ENCODE data around the gene IQSEC1. TPM values are rescaled to one million over a fixed set of nuclear protein-coding genes. Genes with fewer than 3 reads are reported as not detected.

IQSEC1 gene
- total RNA-seq, 1 donor: 135 TPM

DNA sequence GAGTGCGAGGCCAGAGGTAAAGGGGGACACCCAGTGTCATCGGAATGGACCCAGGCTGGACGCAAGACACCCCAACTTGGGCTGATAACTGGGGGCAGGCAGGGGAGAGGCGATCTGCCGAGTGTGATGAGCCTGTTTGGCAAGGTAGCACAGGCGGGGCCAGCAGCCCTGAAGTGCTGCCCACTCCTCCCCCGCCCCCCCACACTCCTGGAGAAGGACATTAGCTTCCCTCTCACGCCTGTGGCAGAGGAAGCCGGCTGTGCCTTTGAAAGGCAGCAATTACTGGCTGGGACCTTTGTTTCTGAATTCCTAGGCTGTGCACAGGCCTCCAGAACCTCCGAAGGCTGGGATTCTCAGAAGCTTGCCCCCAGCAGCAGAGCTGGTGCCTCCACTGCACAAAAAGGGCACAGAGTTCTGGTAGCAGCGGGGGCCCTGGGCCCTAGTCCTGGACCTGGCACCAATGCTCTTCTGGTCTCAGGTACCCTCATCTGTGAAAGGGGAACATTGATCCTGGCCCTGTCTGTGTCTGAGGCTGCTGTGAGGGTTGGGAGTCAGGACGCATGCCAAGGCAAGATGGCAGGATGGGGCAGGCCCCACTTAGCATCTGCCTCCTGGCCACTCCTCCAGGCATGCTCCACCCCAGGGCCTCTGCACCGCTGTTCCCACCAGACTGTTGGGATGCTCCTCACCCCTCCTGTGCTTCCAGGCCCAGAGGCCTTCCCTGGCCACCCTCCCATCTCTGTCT lies 28.6 kb downstream of the IQSEC1 start:
- Histone ChIP-seq H3K27me3 (ENCODE audit: insufficient read depth, low read length) (no peaks in the 10 kb centered on the region), H3K4me1 (ENCODE audit: insufficient read depth, low read length) (peaks cover 45% of the 10 kb centered on the region), H3K9me3 (ENCODE audit: low read depth, low read length) (no peaks in the 10 kb centered on the region), H3K4me3 (ENCODE audit: low read length) (no peak overlapping the region)

DNA sequence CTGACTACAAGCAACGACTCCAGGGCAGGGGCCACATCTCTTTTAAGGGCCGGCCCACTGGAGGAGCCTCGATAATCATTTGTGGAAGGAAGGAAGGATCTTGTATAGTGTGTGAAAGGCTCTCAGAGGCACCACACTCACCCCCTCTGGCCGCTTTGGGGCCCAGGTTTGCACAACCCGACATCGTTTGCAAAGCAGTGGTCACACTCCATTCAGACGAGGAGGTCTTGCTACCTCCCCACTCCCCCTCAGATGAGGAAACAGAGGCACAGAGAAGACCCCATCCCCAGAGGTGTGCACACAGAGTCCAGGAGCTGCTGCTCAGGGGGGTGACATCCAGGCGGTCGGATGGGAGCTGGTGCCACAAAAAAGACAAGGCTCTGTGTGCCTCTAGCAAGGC lies 29.6 kb downstream of the IQSEC1 start:
- Histone ChIP-seq H3K9me3 (ENCODE audit: low read depth, low read length) (no peaks in the 10 kb centered on the region), H3K4me1 (ENCODE audit: insufficient read depth, low read length) (peaks cover 45% of the 10 kb centered on the region), H3K4me3 (ENCODE audit: low read length) (no peak overlapping the region), H3K27me3 (ENCODE audit: insufficient read depth, low read length) (no peaks in the 10 kb centered on the region)

DNA sequence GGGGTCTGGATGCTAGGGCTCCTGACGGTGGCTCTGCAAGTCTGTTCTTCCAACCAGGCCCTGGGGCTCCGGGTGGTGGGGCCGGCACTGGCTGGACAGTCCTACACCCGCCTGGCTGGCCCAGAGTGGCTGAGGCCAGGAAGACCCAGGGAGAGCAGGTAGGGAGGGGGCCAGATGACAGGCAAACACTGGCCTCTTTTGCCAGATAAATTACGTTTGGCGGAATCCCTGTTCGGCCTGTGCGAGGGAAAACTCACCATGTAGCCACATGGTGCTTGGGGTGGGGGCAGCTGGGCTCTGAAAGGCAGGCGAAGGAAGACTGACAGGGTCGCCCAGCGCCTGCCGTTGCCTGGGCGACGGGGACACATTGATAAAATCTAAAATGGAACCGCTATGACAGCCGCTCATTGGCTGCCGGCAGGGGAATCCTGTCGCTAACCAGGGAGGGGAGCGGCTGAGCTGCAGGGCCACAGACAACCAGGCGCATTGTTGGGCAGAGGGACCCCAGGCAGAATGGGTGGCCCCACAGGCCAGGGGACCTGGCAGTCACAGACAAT lies 30.4 kb downstream of the IQSEC1 start:
- Histone ChIP-seq H3K9me3 (ENCODE audit: low read depth, low read length) (no peaks in the 10 kb centered on the region), H3K4me3 (ENCODE audit: low read length) (no peak overlapping the region), H3K27me3 (ENCODE audit: insufficient read depth, low read length) (no peaks in the 10 kb centered on the region), H3K4me1 (ENCODE audit: insufficient read depth, low read length) (peaks cover 45% of the 10 kb centered on the region)

DNA sequence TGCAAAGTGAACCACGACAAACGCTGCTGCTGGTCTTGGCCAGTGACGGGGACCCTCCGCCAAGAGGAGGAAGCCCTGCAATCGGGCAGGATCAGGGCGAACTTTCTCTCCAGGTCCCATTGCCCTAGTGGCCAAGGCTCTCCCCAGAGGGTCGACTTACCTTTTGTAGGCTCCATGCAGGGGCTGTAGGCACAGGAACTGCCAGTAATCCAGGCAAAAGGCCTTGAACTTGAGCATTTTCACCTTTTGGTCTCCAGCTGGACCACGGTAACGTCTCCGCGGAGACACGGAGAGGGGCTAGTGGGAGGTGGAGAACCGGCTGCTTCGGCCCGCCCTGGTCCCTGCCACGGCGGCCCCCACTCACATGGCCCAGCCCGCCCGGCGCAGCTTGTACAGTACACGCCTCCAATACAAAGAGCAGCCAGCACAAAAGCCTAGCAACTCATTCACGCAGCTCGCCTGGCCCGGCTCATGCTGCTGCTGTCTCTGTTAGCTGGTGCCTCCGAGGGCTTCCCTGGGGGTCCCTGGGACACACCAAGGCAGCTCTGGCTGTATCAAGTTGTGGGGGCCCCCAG lies 31.0 kb downstream of the IQSEC1 start:
- no peaks in the 10 kb centered on the region for H3K27me3 ChIP-seq (ENCODE audit: insufficient read depth, low read length)
- peaks cover 41% of the 10 kb centered on the region for H3K4me1 ChIP-seq (ENCODE audit: insufficient read depth, low read length)
- no peaks in the 10 kb centered on the region for H3K9me3 ChIP-seq (ENCODE audit: low read depth, low read length)
- H3K4me3 ChIP-seq (ENCODE audit: low read length): no peak overlapping the region

DNA sequence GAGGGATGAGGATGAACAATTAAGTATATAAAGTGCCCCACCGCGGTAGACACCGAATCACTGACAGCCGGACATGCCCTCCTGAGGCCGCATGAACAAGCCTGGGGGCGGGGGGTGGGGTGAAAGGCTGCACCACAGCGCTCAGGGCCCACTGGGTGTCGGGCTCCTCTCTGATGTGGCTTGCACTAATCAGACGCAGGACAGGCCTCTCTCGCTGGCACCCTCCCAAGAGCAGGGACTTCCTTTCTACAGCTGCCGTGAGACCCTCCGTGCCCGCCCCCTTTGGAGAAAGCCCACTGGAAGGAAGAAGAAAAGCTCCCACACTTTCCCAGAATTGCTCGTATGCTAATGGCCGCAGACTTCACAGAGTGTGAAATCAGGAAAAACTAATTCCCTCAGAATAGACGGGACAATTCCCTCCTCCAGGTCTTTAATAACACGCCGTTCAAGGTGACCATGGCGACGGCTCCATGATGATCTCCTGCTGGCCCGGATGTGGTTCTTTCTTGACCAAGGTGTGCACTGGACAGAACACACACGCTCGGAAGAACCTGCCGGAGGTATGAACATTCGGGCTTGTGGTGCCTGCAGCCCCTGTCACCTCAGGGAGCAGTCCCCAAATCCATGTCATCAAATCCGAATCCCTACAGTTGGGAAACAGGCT lies 32.0 kb downstream of the IQSEC1 start:
- Histone ChIP-seq H3K9me3 (ENCODE audit: low read depth, low read length) (no peaks in the 10 kb centered on the region), H3K4me3 (ENCODE audit: low read length) (no peak overlapping the region), H3K27me3 (ENCODE audit: insufficient read depth, low read length) (no peaks in the 10 kb centered on the region), H3K4me1 (ENCODE audit: insufficient read depth, low read length) (peaks cover 31% of the 10 kb centered on the region)

DNA sequence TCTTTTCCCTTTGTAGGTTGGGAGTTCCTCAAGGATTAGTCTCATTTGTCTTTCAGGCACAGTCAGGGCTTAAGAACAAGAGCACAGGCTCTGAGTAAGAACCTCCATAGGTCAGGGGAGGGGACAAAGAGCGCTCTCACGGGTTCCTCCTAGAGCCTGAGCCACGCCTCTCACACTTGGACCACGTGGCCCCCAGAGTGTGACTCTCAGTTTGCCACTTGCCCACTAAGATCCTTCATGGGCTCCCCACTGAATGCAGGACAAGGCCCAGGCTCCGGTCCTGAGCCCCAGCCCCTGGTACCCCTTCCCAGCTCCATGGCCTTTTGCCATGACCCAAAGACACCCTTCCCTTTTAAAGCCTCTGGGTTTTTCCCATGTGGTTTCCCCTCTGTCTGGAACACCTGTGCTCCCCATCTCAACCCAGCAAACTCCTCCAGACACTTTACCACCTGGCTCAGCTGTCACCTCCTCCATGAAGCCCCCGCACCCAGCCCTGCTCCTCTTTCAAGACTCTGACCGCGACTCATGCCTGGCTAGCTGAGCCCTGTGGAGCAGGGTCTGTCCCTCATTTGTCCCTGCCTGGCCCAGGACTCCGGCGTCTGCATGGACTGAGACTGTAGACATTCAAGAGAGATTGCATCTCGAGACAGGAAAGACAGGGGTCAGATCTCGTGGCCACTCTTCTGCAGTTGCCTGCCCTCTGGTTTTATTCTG lies 32.7 kb downstream of the IQSEC1 start:
- Histone ChIP-seq H3K27me3 (ENCODE audit: insufficient read depth, low read length) (no peaks in the 10 kb centered on the region), H3K4me3 (ENCODE audit: low read length) (no peak overlapping the region), H3K9me3 (ENCODE audit: low read depth, low read length) (no peaks in the 10 kb centered on the region), H3K4me1 (ENCODE audit: insufficient read depth, low read length) (peaks cover 24% of the 10 kb centered on the region)

DNA sequence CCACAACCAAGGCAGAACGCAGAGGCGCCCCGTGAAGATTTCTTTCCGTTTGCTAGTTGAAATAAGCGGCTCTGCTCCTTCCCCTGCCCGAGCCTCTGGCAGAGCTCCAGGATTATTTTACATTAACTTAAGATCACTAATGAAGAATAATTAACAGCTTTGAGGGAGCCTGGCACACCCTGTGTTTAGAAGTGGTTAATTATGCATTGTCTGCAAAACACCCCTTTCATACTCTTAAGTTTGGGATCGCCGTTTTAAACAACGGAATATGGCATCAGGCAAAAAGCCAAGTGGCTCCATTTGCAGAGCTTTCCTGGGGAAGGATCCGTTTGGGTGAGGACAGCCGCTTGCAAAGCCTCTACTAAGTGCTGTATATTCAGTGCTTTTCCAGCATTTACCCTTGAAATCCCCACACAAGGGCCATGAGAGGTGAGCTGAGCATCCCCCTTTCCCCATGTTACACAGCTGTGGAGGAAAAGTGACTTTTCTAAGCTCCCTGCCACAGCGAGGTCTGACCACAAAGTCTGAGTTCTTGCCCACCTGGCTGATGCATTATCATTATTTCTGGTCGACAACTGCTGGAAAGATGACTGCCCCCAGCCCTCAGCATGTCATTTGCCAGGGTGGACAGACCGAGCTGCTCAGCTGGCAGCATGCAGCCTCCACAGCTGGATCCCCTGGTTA lies 33.9 kb downstream of the IQSEC1 start:
- H3K9me3 ChIP-seq (ENCODE audit: low read depth, low read length): no peaks in the 10 kb centered on the region

DNA sequence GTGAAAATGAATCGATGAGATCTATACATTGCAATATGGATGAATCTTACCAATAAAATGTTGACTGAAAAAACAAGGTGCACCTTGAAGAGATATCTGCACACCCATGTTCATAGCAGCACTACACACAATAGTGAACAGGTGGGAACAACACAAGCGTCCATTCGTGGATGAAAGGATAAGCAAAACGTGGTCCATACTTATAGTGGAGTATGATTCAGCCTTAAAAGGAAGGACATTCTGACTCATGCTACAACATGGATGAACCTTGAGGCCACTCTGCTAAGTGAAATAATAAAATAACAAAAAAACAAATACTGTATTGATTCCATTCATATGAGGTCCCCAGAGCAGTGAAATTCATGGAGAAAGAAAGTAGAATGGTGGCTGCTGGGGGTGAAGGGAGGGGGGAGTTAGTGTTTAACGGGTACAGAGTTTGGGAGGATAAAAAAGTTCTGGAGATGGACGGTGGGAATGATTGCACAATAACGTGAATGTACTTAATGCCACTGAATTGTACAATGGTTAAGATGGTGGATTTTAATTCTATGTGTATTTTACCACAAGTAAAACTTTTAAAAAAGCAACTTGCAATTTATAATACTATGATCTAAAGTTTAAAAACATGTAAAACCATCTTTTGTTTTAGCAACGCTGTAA lies 35.6 kb downstream of the IQSEC1 start:
- no peaks in the 10 kb centered on the region for H3K27me3 ChIP-seq (ENCODE audit: insufficient read depth, low read length)
- no peaks in the 10 kb centered on the region for H3K9me3 ChIP-seq (ENCODE audit: low read depth, low read length)
- H3K4me3 ChIP-seq (ENCODE audit: low read length): no peak overlapping the region
- H3K4me1 ChIP-seq (ENCODE audit: insufficient read depth, low read length): peaks cover 14% of the 10 kb centered on the region

More for the DNA sequence above, 33.9 kb downstream of the IQSEC1 start:
- no peaks in the 10 kb centered on the region for H3K27me3 ChIP-seq (ENCODE audit: insufficient read depth, low read length)
- no peak overlapping the region for H3K4me3 ChIP-seq (ENCODE audit: low read length)
- peaks cover 14% of the 10 kb centered on the region for H3K4me1 ChIP-seq (ENCODE audit: insufficient read depth, low read length)

DNA sequence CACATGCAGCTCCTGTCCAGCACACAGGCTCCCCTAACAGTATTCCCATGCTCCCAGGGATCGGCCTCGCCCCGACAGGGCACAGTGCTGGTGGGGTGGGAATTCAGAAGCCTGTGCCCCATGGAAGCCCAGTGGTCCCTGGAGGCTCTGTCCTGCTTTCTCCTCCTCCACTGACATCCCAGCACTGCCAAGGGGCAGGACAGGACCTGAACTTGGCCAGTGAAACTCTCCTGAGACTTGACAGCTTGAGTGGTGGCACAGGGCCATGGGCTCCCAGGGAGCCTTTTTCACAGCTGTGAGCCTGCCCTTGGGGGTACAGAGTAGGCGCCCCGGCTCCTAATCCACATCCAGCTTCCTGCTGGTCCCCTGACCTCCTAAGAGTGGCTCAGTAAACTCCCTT lies 38.4 kb downstream of the IQSEC1 start:
- H3K9me3 ChIP-seq (ENCODE audit: low read depth, low read length): no peaks in the 10 kb centered on the region
- H3K27me3 ChIP-seq (ENCODE audit: insufficient read depth, low read length): no peaks in the 10 kb centered on the region
- H3K4me3 ChIP-seq (ENCODE audit: low read length): no peak overlapping the region
- no peaks in the 10 kb centered on the region for H3K4me1 ChIP-seq (ENCODE audit: insufficient read depth, low read length)

DNA sequence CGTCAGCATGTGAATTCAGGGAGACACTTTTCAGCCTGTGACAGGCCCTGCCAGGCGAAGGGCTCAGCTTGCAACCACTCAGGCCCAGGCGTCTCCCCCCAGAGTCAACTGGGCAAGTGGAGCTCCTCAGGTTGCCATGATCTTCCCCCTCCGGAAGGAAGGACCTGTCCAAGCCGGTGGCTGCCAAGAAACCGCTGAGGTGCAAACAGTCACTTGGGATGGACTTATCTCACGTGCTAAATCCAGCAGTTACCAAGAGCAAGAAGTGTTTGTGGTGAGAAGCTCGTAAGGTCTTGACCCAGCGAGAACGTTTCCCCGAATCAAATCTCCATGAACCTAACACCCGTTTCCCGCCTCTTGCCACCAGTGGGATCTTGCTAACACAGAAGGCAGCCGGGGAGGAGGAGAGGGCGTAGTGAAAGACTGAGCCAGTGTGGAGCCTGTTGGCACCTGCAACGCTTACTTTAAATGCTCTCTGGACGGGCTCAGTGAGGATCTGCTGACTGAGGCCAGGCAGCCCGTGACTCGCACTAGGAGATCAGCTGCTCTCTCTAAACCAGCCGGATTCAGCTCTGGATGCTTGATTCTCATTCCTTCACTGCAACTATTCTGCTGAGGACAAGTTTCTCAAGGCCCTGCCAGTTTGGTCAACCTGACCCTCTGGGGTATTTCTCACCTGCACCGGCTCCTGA lies 39.0 kb downstream of the IQSEC1 start:
- H3K9me3 ChIP-seq (ENCODE audit: low read depth, low read length): no peaks in the 10 kb centered on the region

DNA sequence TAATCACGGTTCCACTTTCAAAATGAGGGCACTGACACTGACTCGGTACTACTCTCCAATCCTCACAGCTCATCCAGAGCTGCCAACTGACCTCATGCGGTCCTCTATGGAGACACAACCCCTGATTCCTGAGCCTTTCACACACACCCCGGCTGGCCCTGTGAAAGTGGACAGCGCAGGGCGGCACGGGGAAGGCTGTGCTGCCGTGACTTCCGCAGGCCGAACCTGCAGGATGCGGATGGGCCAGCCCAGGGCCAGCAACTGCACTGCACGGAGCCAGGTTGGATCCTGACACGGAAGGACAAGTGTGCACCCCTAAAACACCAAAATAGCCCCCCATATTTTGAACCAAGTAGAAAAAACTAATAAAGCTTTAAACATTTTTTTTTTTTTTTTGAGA lies 41.0 kb downstream of the IQSEC1 start:
- no peak overlapping the region for H3K4me3 ChIP-seq (ENCODE audit: low read length)

More for the DNA sequence above, 39.0 kb downstream of the IQSEC1 start:
- H3K4me3 ChIP-seq (ENCODE audit: low read length): no peak overlapping the region
- H3K4me1 ChIP-seq (ENCODE audit: insufficient read depth, low read length): no peaks in the 10 kb centered on the region
- no peaks in the 10 kb centered on the region for H3K27me3 ChIP-seq (ENCODE audit: insufficient read depth, low read length)

DNA sequence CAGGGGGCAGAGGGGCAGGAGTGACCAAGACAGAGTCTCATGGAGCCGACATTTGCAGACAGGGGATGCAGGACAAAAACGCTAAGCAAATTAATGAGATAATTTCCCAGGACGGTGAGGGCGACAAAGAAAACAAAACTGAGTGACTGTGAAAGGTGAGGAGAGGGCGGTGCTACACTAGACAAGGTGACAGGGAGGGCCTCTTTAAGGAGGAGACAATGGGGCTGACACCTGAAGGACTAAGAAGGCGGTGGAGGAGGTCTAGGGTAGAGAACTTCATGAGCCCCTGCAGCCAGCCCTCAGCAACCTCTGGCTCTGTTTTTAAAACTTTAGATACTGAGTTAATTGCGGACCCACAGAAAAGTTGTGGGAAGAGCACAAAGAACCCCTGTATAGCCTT lies 41.6 kb downstream of the IQSEC1 start:
- Histone ChIP-seq H3K27me3 (ENCODE audit: insufficient read depth, low read length) (no peaks in the 10 kb centered on the region), H3K9me3 (ENCODE audit: low read depth, low read length) (no peaks in the 10 kb centered on the region), H3K4me3 (ENCODE audit: low read length) (no peak overlapping the region), H3K4me1 (ENCODE audit: insufficient read depth, low read length) (no peaks in the 10 kb centered on the region)

More for the DNA sequence above, 41.0 kb downstream of the IQSEC1 start:
- Histone ChIP-seq H3K27me3 (ENCODE audit: insufficient read depth, low read length) (no peaks in the 10 kb centered on the region), H3K4me1 (ENCODE audit: insufficient read depth, low read length) (no peaks in the 10 kb centered on the region), H3K9me3 (ENCODE audit: low read depth, low read length) (no peaks in the 10 kb centered on the region)

DNA sequence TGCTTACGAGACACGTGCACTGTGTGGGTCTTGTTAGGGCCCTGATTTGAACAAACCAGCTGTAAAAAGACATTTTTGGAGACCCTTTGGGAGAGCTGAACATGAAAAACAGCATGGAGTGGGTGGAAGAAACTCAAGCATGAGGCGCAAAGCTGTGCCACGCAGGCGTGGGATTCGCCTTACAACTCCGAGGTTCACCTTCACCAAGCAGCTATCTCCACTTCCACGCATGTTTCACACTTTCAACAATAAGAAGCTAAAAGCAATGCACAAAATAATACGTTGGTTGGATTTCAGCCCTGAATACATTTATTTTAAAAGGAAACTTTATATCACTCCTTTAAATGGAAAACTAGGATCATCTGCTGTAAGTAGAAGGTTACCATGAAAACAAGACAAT lies 42.5 kb downstream of the IQSEC1 start:
- H3K4me3 ChIP-seq (ENCODE audit: low read length): no peak overlapping the region
- H3K27me3 ChIP-seq (ENCODE audit: insufficient read depth, low read length): no peaks in the 10 kb centered on the region

More for the DNA sequence above, 42.5 kb downstream of the IQSEC1 start:
- Histone ChIP-seq H3K4me1 (ENCODE audit: insufficient read depth, low read length) (no peaks in the 10 kb centered on the region), H3K9me3 (ENCODE audit: low read depth, low read length) (no peaks in the 10 kb centered on the region)

All from mononuclear cell (primary cell).